ENCODE data around the gene ATRNL1. TPM values are rescaled to one million over a fixed set of nuclear protein-coding genes. Genes with fewer than 3 reads are reported as not detected.
"Not testable (repeated sequence)": the region's sequence is repeated elsewhere in the genome, so short reads cannot be mapped to it uniquely, and the experiment has no call there.

The ATRNL1 gene
- total RNA-seq, 8 experiments from 2014 or later: 1.8 to 49.5 (median 26.9) TPM

- WGBS, 10 experiments: 22 to 95% (median 63%) methylated on average over 2 to 3 of the region's 5 CpGs; no CpG with 5 or more reads in 5 of the 10 experiments
- in situ Hi-C loops (cut with MboI; ENCODE audit: low pct_unique_long_range_greater_than_20kb in 2 of 9, low sequenced_read_pairs in 9 of 9, unreplicated experiment in 9 of 9): no loop called here
- Histone ChIP-seq H3K4me3 (no peak overlapping the region), H3K4me1 (replicated peaks in 1 of 2) (no peaks in the 10 kb centered on the region), H3K27ac (no peak overlapping the region)
- ATAC-seq (replicated peaks in 6 of 8): no peak
These were observed 202.1 kb downstream of the ATRNL1 start for GRCh38 chr10:115295213-115295805.

DNA sequence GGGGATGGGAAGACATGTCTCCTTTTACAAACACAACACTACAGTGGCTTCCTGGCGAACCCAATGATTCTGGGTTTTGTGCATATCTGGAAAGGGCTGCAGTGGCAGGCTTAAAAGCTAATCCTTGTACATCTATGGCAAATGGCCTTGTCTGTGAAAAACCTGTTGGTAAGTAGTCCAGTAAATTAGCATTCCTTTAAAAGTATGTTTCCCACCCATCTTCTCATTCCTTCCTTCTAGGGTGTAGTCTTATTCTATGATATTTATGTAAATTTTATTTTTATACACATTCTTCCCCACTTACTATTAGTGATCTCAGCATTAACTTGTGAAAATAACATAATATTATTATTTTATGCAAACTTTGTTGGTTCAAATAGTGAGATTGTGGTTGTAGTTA, 206.9 kb downstream of the ATRNL1 start:
- ATAC-seq (replicated peaks in 6 of 8): peak in 3 of 8 experiments; percentile 59 to 85 (median 67)
- 0 to 100% (median 84%) methylated on average over 1 of the region's 1 CpG; no CpG with 5 or more reads in 4 of the 10 experiments for WGBS, 10 experiments

GRCh38 chr10:115319669-115320068, 226.5 kb downstream of the ATRNL1 start:
- H3K27ac ChIP-seq; ATAC-seq (replicated peaks in 6 of 8); in situ Hi-C loops (cut with MboI; ENCODE audit: low pct_unique_long_range_greater_than_20kb in 2 of 9, low sequenced_read_pairs in 9 of 9, unreplicated experiment in 9 of 9); H3K4me1 ChIP-seq (replicated peaks in 1 of 2); H3K4me3 ChIP-seq: not testable (repeated sequence)
- WGBS, 10 experiments: 0 to 100% (median 80%) methylated on average over 1 of the region's 1 CpG; no CpG with 5 or more reads in 1 of the 10 experiments

More for the DNA sequence above, 206.9 kb downstream of the ATRNL1 start:
- no peak overlapping the region for H3K27ac ChIP-seq
- in situ Hi-C loops (cut with MboI; ENCODE audit: low pct_unique_long_range_greater_than_20kb in 2 of 9, low sequenced_read_pairs in 9 of 9, unreplicated experiment in 9 of 9): no loop called here
- no peaks in the 10 kb centered on the region for H3K4me1 ChIP-seq (replicated peaks in 1 of 2)
- H3K4me3 ChIP-seq: no peak overlapping the region

DNA sequence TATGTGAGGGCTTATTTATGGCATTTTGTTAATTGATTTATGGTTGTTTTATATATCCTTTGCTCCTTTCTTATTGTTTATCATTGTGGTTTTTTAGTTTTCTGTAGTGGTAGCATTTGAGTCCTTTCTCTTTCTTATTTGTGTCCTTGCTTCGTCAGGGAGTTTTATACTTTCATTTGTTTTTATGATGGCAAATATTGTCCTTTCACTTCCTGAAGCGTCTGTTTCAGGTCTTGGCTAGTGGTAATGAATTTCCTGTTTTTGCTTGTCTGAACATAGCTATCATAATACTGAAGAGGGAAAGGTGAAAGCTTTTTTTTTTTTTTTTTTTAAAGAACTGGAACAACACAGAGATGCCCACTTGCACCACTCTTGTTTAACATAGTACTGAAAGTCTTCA, 228.2 kb downstream of the ATRNL1 start:
- 7 to 96% (median 88%) methylated on average over 2 of the region's 2 CpGs for WGBS, 10 experiments
- in situ Hi-C loops (cut with MboI; ENCODE audit: low pct_unique_long_range_greater_than_20kb in 2 of 9, low sequenced_read_pairs in 9 of 9, unreplicated experiment in 9 of 9): no loop called here
- Histone ChIP-seq H3K4me3 (no peak overlapping the region), H3K4me1 (replicated peaks in 1 of 2) (no peaks in the 10 kb centered on the region), H3K27ac (no peak overlapping the region)
- no peak for ATAC-seq (replicated peaks in 6 of 8)

DNA sequence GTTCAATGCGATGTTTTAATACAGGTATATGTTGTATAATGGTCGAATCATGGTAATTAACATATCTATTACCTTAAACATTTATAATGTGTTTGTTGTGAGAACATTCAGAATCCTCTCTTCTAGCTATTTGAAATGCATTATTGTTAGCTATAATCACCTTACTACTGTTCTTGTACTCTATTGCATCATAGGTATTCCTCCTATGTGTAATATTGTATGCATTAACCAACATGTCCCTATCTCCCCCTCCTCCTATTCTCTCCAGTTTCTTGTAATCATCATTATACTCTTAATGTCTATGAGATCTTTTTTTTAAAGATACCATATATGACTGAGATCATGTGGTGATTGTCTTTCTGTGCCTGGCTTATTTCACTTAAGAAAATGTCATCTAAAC, 235.2 kb downstream of the ATRNL1 start:
- Histone ChIP-seq H3K4me1 (replicated peaks in 1 of 2) (no peaks in the 10 kb centered on the region), H3K27ac (no peak overlapping the region), H3K4me3 (no peak overlapping the region)
- in situ Hi-C loops (cut with MboI; ENCODE audit: low pct_unique_long_range_greater_than_20kb in 2 of 9, low sequenced_read_pairs in 9 of 9, unreplicated experiment in 9 of 9): no loop called here
- WGBS, 10 experiments: 0 to 100% (median 86%) methylated on average over 1 to 2 of the region's 2 CpGs
- no peak for ATAC-seq (replicated peaks in 6 of 8)

DNA sequence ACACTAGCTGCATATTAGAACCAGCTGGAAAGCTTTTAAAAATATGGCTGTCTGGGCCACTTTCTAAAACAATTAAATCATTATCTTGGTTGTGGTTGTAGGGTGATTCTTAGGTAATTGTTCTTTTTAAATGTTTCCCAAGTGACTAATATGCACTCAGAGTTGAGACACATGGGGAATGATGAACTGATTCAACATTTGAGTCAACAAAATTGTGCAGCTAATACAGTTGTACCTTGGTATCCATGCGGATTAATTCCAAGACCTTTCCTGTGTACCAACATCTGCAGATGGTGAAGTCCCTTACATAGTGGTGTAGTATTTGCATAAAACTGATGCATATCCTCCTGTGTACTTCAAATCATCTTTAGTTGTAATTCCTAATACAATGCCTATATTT, 242.2 kb downstream of the ATRNL1 start:
- WGBS, 10 experiments: 57 to 100% (median 92%) methylated on average over 1 of the region's 1 CpG; no CpG with 5 or more reads in 6 of the 10 experiments
- ATAC-seq (replicated peaks in 6 of 8): no peak
- Histone ChIP-seq H3K4me3 (no peak overlapping the region), H3K4me1 (replicated peaks in 1 of 2) (no peaks in the 10 kb centered on the region), H3K27ac (no peak overlapping the region)
- in situ Hi-C loops (cut with MboI; ENCODE audit: low pct_unique_long_range_greater_than_20kb in 2 of 9, low sequenced_read_pairs in 9 of 9, unreplicated experiment in 9 of 9): no loop called here

DNA sequence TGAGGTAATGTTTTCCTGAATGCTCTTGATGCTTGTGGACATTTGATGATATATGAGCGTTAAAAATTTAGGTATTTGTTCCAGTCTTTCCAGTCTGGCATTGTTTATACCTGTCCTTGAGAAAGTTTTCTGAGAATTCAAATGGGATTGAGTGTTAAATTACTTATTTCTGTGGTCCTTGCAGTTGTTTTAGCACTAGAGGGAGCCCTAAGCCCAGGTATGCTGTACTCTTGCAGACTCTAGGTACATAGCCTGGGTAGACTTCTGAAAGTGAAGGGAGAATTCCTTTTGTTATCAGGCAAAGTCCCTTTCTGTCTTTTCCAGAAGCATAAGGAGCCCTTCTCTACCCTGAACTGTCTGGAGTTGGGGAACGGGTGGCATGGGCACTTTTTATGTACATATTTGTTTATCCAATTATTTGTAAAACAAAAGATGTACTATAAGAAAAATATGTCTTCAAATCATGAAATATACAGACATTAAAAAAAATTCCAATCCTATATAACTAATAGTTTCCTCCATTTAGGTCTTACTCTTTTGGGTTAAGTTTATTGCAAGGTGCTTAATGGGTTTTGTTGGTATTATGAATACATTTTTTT, 262.1 kb downstream of the ATRNL1 start:
- H3K4me3 ChIP-seq: no peak overlapping the region
- 0 to 18% (median 0%) methylated on average over 1 to 2 of the region's 2 CpGs; no CpG with 5 or more reads in 2 of the 10 experiments for WGBS, 10 experiments
- in situ Hi-C loops (cut with MboI; ENCODE audit: low pct_unique_long_range_greater_than_20kb in 2 of 9, low sequenced_read_pairs in 9 of 9, unreplicated experiment in 9 of 9): no loop called here
- no peaks in the 10 kb centered on the region for H3K4me1 ChIP-seq (replicated peaks in 1 of 2)
- peak; percentile 42 to 84 (median 66) for ATAC-seq (replicated peaks in 6 of 8)
- H3K27ac ChIP-seq: no peak overlapping the region

DNA sequence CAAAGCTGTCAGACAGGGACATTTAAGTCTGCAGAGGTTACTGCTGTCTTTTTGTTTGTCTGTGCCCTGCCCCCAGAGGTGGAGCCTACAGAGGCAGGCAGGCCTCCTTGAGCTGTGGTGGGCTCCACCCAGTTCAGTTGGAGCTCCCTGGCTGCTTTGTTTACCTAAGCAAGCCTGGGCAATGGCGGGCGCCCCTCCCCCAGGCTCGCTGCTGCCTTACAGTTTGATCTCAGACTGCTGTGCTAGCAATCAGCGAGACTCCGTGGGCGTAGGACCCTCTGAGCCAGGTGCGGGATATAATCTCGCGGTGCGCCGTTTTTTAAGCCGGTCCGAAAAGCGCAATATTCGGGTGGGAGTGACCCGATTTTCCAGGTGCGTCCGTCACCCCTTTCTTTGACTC, 274.8 kb downstream of the ATRNL1 start:
- in situ Hi-C loops (cut with MboI; ENCODE audit: low pct_unique_long_range_greater_than_20kb in 2 of 9, low sequenced_read_pairs in 9 of 9, unreplicated experiment in 9 of 9); ATAC-seq (replicated peaks in 6 of 8); H3K4me1 ChIP-seq (replicated peaks in 1 of 2); H3K27ac ChIP-seq; H3K4me3 ChIP-seq: not testable (repeated sequence)
- WGBS, 10 experiments: no CpG with 5 or more reads among the region's 18 CpGs

GRCh38 chr10:115379064-115379463, 285.9 kb downstream of the ATRNL1 start:
- Histone ChIP-seq H3K27ac (no peak overlapping the region), H3K4me1 (replicated peaks in 1 of 2) (no peaks in the 10 kb centered on the region), H3K4me3 (no peak overlapping the region)
- in situ Hi-C loops (cut with MboI; ENCODE audit: low pct_unique_long_range_greater_than_20kb in 2 of 9, low sequenced_read_pairs in 9 of 9, unreplicated experiment in 9 of 9): no loop called here
- WGBS, 10 experiments: 50 to 100% (median 100%) methylated on average over 1 of the region's 1 CpG
- no peak for ATAC-seq (replicated peaks in 6 of 8)

DNA sequence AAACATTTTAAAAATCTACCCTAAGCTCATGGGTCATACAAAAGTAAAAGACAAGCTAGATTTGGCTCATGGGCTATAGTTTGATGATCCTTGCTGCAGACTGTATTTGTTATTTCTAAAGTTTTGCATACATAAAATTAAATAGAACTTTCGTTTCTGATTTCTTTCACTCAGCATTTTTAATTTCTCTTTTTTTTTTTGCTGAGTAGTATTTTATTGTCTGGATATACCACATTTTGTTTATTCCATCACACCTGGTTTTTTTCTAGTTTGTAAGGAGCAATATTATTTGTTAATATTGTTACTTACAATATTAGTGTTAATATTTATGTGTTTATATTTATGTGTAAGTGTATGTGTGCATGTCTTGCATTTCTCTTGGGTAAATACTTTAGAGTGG, 291.5 kb downstream of the ATRNL1 start:
- Histone ChIP-seq H3K4me3 (no peak overlapping the region), H3K27ac (no peak overlapping the region), H3K4me1 (replicated peaks in 1 of 2) (no peaks in the 10 kb centered on the region)
- ATAC-seq (replicated peaks in 6 of 8): no peak
- 0 to 100% (median 76%) methylated on average over 1 of the region's 1 CpG for WGBS, 10 experiments
- in situ Hi-C loops (cut with MboI; ENCODE audit: low pct_unique_long_range_greater_than_20kb in 2 of 9, low sequenced_read_pairs in 9 of 9, unreplicated experiment in 9 of 9): no loop called here

DNA sequence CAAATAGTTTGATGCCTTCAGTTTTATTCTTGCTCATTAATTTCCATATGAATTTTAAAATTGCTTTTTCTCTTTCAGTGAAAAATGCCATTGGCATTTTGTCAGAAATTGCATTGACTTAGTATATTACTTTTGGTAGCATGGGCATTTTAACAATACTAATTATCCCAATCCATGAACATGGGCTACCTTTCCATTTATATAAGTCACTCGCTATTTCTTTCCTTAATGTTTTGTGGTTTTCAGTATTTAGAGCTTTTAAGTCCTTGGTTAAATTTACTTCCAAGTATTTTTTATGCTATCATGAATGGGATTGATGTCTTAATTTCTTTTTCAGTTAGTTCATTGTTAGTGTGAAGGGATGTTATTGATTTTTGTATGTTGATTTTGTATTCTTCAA, 297.4 kb downstream of the ATRNL1 start:
- no peaks in the 10 kb centered on the region for H3K4me1 ChIP-seq (replicated peaks in 1 of 2)
- ATAC-seq (replicated peaks in 6 of 8): no peak
- WGBS, 10 experiments: 0 to 100% (median 83%) methylated on average over 1 of the region's 1 CpG; no CpG with 5 or more reads in 1 of the 10 experiments
- no peak overlapping the region for H3K4me3 ChIP-seq
- in situ Hi-C loops (cut with MboI; ENCODE audit: low pct_unique_long_range_greater_than_20kb in 2 of 9, low sequenced_read_pairs in 9 of 9, unreplicated experiment in 9 of 9): no loop called here
- no peak overlapping the region for H3K27ac ChIP-seq

GRCh38 chr10:115398026-115398425, 304.9 kb downstream of the ATRNL1 start:
- in situ Hi-C loops (cut with MboI; ENCODE audit: low pct_unique_long_range_greater_than_20kb in 2 of 9, low sequenced_read_pairs in 9 of 9, unreplicated experiment in 9 of 9): no loop called here
- Histone ChIP-seq H3K4me3 (no peak overlapping the region), H3K27ac (no peak overlapping the region), H3K4me1 (replicated peaks in 1 of 2) (no peaks in the 10 kb centered on the region)
- ATAC-seq (replicated peaks in 6 of 8): no peak
- 0 to 94% (median 86%) methylated on average over 1 to 2 of the region's 2 CpGs; no CpG with 5 or more reads in 3 of the 10 experiments for WGBS, 10 experiments

DNA sequence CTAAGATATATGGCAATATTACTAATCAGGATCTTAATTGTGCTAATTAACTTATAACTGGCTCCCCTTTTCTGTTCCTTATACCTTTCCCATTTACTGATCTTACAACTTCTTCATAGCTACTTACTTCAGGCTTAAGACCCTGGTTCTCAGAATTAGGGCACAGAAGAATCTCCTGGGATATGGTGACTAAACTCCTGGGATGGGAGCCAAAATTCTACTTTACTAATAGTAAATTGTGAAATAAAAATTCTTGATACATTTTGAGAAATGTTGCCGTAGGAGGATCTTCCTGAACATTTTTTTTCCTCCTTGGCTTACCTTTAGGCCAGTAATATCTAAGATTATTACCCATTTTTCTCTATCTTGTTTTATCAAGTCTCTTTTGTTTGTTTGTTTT, 309.5 kb downstream of the ATRNL1 start:
- in situ Hi-C loops (cut with MboI; ENCODE audit: low pct_unique_long_range_greater_than_20kb in 2 of 9, low sequenced_read_pairs in 9 of 9, unreplicated experiment in 9 of 9): loop anchor here in 3 of 9 experiments (25.0 kb wide), 3 partner anchors 215 to 265 kb away; no protein-coding TSS in a partner anchor
- 0 to 100% (median 25%) methylated on average over 1 of the region's 1 CpG; no CpG with 5 or more reads in 1 of the 10 experiments for WGBS, 10 experiments
- ATAC-seq (replicated peaks in 6 of 8): no peak

GRCh38 chr10:115405838-115406237, 312.7 kb downstream of the ATRNL1 start:
- in situ Hi-C loops (cut with MboI; ENCODE audit: low pct_unique_long_range_greater_than_20kb in 2 of 9, low sequenced_read_pairs in 9 of 9, unreplicated experiment in 9 of 9): loop anchor here in 3 of 9 experiments (25.0 kb wide), 3 partner anchors 219 to 269 kb away; no protein-coding TSS in a partner anchor
- not testable (repeated sequence) for H3K27ac ChIP-seq; ATAC-seq (replicated peaks in 6 of 8); H3K4me3 ChIP-seq; H3K4me1 ChIP-seq (replicated peaks in 1 of 2)
- no CpG with 5 or more reads among the region's 3 CpGs for WGBS, 10 experiments

More for the DNA sequence above, 309.5 kb downstream of the ATRNL1 start:
- Histone ChIP-seq H3K27ac (no peak overlapping the region), H3K4me3 (no peak overlapping the region), H3K4me1 (replicated peaks in 1 of 2) (no peaks in the 10 kb centered on the region)

Data from motor neuron (in vitro differentiated cells).